ENCODE data around the gene CTSC. TPM values are rescaled to one million over a fixed set of nuclear protein-coding genes. Genes with fewer than 3 reads are reported as not detected.
"Not testable (repeated sequence)": the region's sequence is repeated elsewhere in the genome, so short reads cannot be mapped to it uniquely, and the experiment has no call there.

The CTSC gene
- total and polyA plus RNA-seq, 4 experiments from 2014 or later, result 57.1 to 161 (median 99.3) TPM

- DNase-seq, result no peak
- Mint-ChIP-seq H3K4me1 (no peaks in the 10 kb centered on the region), H3K27ac (no peak overlapping the region), H3K4me3 (no peak overlapping the region), H3K36me3 (peaks cover 0 to 8% of the 10 kb centered on the region in 2 donors), H3K9me3 (peaks cover 0 to 14% (median 5%) of the 10 kb centered on the region in 8 donors), H3K27me3 (no peaks in the 10 kb centered on the region)
- Histone ChIP-seq H3K27ac (ENCODE audit: low read depth, low read length) (no peak overlapping the region), H3K9me3 (ENCODE audit: control insufficient read depth in 1 of 2, low read length in 2 of 2) (no peaks in the 10 kb centered on the region), H3K36me3 (ENCODE audit: insufficient read depth, low read length) (no peaks in the 10 kb centered on the region), H3K4me3 (ENCODE audit: low read length in 2 of 2) (no peak overlapping the region), H3K4me1 (ENCODE audit: insufficient read depth, low read length) (no peaks in the 10 kb centered on the region), H3K27me3 (ENCODE audit: insufficient read depth, low read length) (no peaks in the 10 kb centered on the region)
- CTCF ChIA-PET (ENCODE audit: partially characterized antibody), result no interaction called here
- POLR2A ChIA-PET (ENCODE audit: partially characterized antibody), result interaction anchor here (1.0 kb wide), 1 partner anchor 9 kb away, joined by 3 read pairs; no protein-coding TSS in a partner anchor
- intact Hi-C loops (cut with micrococcal nuclease), result no loop called here
Observed at GRCh38 chr11:88250566-88251242, 86.8 kb downstream of the CTSC start.

DNA sequence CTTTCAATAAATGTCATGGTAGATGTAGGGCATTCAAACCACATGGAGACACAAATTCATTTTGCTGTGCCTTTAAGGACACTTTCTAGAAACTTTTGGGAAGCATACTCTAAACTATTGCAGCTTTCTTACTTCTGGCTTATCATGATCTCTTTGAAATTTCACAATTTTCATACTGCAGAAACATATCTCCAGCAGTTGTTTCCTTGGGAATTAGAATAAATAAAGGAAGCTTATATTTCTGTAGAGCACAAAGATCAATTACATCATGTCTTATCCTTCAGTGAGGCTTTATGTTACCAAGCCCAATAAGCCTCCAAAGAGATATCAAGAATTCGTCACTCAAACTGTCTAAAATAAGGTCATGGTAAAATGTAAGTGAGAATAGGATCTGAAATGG lies 87.8 kb downstream of the CTSC start:
- H3K4me1 Mint-ChIP-seq, result no peaks in the 10 kb centered on the region
- H3K9me3 Mint-ChIP-seq, result peaks cover 0 to 7% (median 0%) of the 10 kb centered on the region in 8 donors
- Histone ChIP-seq H3K36me3 (ENCODE audit: insufficient read depth, low read length) (no peaks in the 10 kb centered on the region), H3K4me1 (ENCODE audit: insufficient read depth, low read length) (no peaks in the 10 kb centered on the region), H3K4me3 (ENCODE audit: low read length in 2 of 2) (no peak overlapping the region), H3K27ac (ENCODE audit: low read depth, low read length) (no peak overlapping the region), H3K27me3 (ENCODE audit: insufficient read depth, low read length) (no peaks in the 10 kb centered on the region), H3K9me3 (ENCODE audit: control insufficient read depth in 1 of 2, low read length in 2 of 2) (no peaks in the 10 kb centered on the region)
- ChIA-PET POLR2A (ENCODE audit: partially characterized antibody) (no interaction called here), CTCF (ENCODE audit: partially characterized antibody) (no interaction called here)
- no peak overlapping the region for H3K27ac Mint-ChIP-seq
- no peaks in the 10 kb centered on the region for H3K27me3 Mint-ChIP-seq
- DNase-seq, result no peak
- H3K4me3 Mint-ChIP-seq, result no peak overlapping the region
- peaks cover 0 to 4% of the 10 kb centered on the region in 2 donors for H3K36me3 Mint-ChIP-seq
- intact Hi-C loops (cut with micrococcal nuclease), result no loop called here

GRCh38 chr11:88246696-88247095 lies 90.8 kb downstream of the CTSC start:
- Histone ChIP-seq H3K36me3 (ENCODE audit: insufficient read depth, low read length) (no peaks in the 10 kb centered on the region), H3K4me1 (ENCODE audit: insufficient read depth, low read length) (no peaks in the 10 kb centered on the region), H3K27me3 (ENCODE audit: insufficient read depth, low read length) (no peaks in the 10 kb centered on the region), H3K27ac (ENCODE audit: low read depth, low read length) (no peak overlapping the region), H3K4me3 (ENCODE audit: low read length in 2 of 2) (no peak overlapping the region), H3K9me3 (ENCODE audit: control insufficient read depth in 1 of 2, low read length in 2 of 2) (no peaks in the 10 kb centered on the region)
- no peak for DNase-seq
- Mint-ChIP-seq H3K27me3 (no peaks in the 10 kb centered on the region), H3K27ac (no peak overlapping the region), H3K4me1 (no peaks in the 10 kb centered on the region), H3K4me3 (no peak overlapping the region), H3K36me3 (peaks cover 12 to 17% of the 10 kb centered on the region in 2 donors), H3K9me3 (peaks cover 2 to 22% (median 11%) of the 10 kb centered on the region in 8 donors)
- intact Hi-C loops (cut with micrococcal nuclease), result no loop called here
- CTCF ChIA-PET (ENCODE audit: partially characterized antibody), result no interaction called here
- POLR2A ChIA-PET (ENCODE audit: partially characterized antibody), result no interaction called here

- H3K4me1 Mint-ChIP-seq; H3K27me3 Mint-ChIP-seq; intact Hi-C loops (cut with micrococcal nuclease); H3K27me3 ChIP-seq (ENCODE audit: insufficient read depth, low read length); H3K4me3 ChIP-seq (ENCODE audit: low read length in 2 of 2); H3K4me3 Mint-ChIP-seq; H3K4me1 ChIP-seq (ENCODE audit: insufficient read depth, low read length); H3K9me3 ChIP-seq (ENCODE audit: control insufficient read depth in 1 of 2, low read length in 2 of 2); H3K27ac ChIP-seq (ENCODE audit: low read depth, low read length); CTCF ChIA-PET (ENCODE audit: partially characterized antibody); DNase-seq; H3K36me3 ChIP-seq (ENCODE audit: insufficient read depth, low read length); H3K27ac Mint-ChIP-seq; POLR2A ChIA-PET (ENCODE audit: partially characterized antibody): not testable (repeated sequence)
- H3K36me3 Mint-ChIP-seq, result peaks cover 14 to 23% of the 10 kb centered on the region in 2 donors
- peaks cover 3 to 28% (median 13%) of the 10 kb centered on the region in 8 donors for H3K9me3 Mint-ChIP-seq
Observed at GRCh38 chr11:88245576-88245975, 92.0 kb downstream of the CTSC start.

Other genes starting within 250 kb of the CTSC start
- under 1 TPM; 0.30 to 0.67 TPM for gene RAB38, start 162.3 kb downstream of the CTSC start, total RNA-seq
- gene RAB38, start 162.3 kb downstream of the CTSC start, polyA plus RNA-seq, result 1 to 10 TPM in 1 of 2 donors, under 1 TPM in 1; 0.46 to 1.0 TPM

Measured in CD4-positive, alpha-beta memory T cell (primary cell).